Osteoblast (primary cell): ENCODE data around the gene LLGL1. TPM values are rescaled to one million over a fixed set of nuclear protein-coding genes. Genes with fewer than 3 reads are reported as not detected.

ENCODE experiments used
- DNase-seq: peaks from one replicate; pipeline ENCODE4 v3.0.0; 2011; ENCODE audit warnings: low spot score, mixed read lengths; ENCODE audit not compliant: insufficient read length; ENCODE audit errors: missing footprints
- H2AFZ ChIP-seq: 2 replicates; pipeline ENCODE4 v1.6.0; 2011; ENCODE audit warnings: mild to moderate bottlenecking, low read length
- H3K27ac ChIP-seq: 2 replicates; pipeline ENCODE4 v1.5.1; 2011; ENCODE audit warnings: mild to moderate bottlenecking, low read depth, low read length, moderate library complexity
- H3K27me3 ChIP-seq: 2 replicates; pipeline ENCODE4 v1.6.0; 2012; ENCODE audit warnings: mild to moderate bottlenecking, control low read depth, inconsistent platforms, low read length, moderate library complexity; ENCODE audit not compliant: insufficient read depth
- H3K36me3 ChIP-seq: 2 replicates; pipeline ENCODE4 v1.5.1; 2011; ENCODE audit warnings: mild to moderate bottlenecking, low read length, control low read depth, moderate library complexity; ENCODE audit not compliant: insufficient read depth
- H3K4me1 ChIP-seq: 2 replicates; pipeline ENCODE4 v1.5.1; 2011; ENCODE audit warnings: mild to moderate bottlenecking, low read length, control low read depth, moderate library complexity; ENCODE audit not compliant: insufficient read depth
- H3K4me2 ChIP-seq: 2 replicates; pipeline ENCODE4 v1.6.0; 2011; ENCODE audit warnings: mild to moderate bottlenecking, low read length; ENCODE audit not compliant: insufficient read depth
- H3K4me3 ChIP-seq: fragments of 200-600 bp; sonication (generic); 3 replicates; pipeline ENCODE4 v1.5.1; 2012; ENCODE audit warnings: mild to moderate bottlenecking, low read length, inconsistent platforms; ENCODE audit not compliant: insufficient read depth
- H3K79me2 ChIP-seq: 2 replicates; pipeline ENCODE4 v1.6.0; 2012; ENCODE audit warnings: mild to moderate bottlenecking, low read length, control low read depth, inconsistent platforms; ENCODE audit not compliant: insufficient read depth
- H3K9me3 ChIP-seq: 2 replicates; pipeline ENCODE4 v1.5.1; 2011; ENCODE audit warnings: low read depth, low read length, control low read depth
- H4K20me1 ChIP-seq: 2 replicates; pipeline ENCODE4 v1.6.0; 2012; ENCODE audit warnings: mild to moderate bottlenecking, low read length, control low read depth; ENCODE audit not compliant: insufficient read depth
- CTCF ChIP-seq: IDR thresholded peaks from 2 replicates; pipeline ENCODE4 v1.5.1; 2011; ENCODE audit warnings: mild to moderate bottlenecking, low read depth, low read length, moderate library complexity; ENCODE audit errors: extremely low read depth
- total RNA-seq: library from RNA; depleted of rRNA; stranded (reverse); fragments of >200 nt; gene quantifications from 2 replicates; pipeline ENCODE4 v1.2.3, GENCODE V29; 2012

Gene LLGL1
- total RNA-seq, 1 donor: 50.3 TPM

GRCh38 chr17:18185832-18186626 is 39.4 kb upstream of the LLGL1 start:
- DNase-seq: peak; percentile 79
- Histone ChIP-seq H3K27me3 (no peaks in the 10 kb centered on the region), H3K4me3 (peak overlapping the region; percentile 91), H2AFZ (no peak overlapping the region), H3K79me2 (peaks cover 73% of the 10 kb centered on the region), H3K27ac (peak overlapping the region; percentile 87), H3K9me3 (no peaks in the 10 kb centered on the region), H3K36me3 (peaks cover 6% of the 10 kb centered on the region), H4K20me1 (peaks cover 68% of the 10 kb centered on the region), H3K4me2 (peak overlapping the region; percentile 99), H3K4me1 (peaks cover 69% of the 10 kb centered on the region)
- no peak for TF ChIP-seq CTCF

- Histone ChIP-seq H2AFZ (no peak overlapping the region), H3K4me1 (peaks cover 69% of the 10 kb centered on the region), H3K4me2 (peak overlapping the region; percentile 99), H3K9me3 (no peaks in the 10 kb centered on the region), H3K27me3 (no peaks in the 10 kb centered on the region), H3K36me3 (peaks cover 6% of the 10 kb centered on the region), H3K79me2 (peaks cover 79% of the 10 kb centered on the region), H3K4me3 (peak overlapping the region; percentile 91), H3K27ac (peak overlapping the region; percentile 87), H4K20me1 (peaks cover 73% of the 10 kb centered on the region)
- no peak for TF ChIP-seq CTCF
- peak; percentile 58 for DNase-seq
Measured at GRCh38 chr17:18186627-18186982, 38.8 kb upstream of the LLGL1 start.

- no peak for TF ChIP-seq CTCF
- peaks cover 6% of the 10 kb centered on the region for H3K36me3 ChIP-seq
- no peak overlapping the region for H2AFZ ChIP-seq
- H4K20me1 ChIP-seq: peaks cover 80% of the 10 kb centered on the region
- H3K4me3 ChIP-seq: peak overlapping the region; percentile 91
- H3K9me3 ChIP-seq: no peaks in the 10 kb centered on the region
- peaks cover 63% of the 10 kb centered on the region for H3K4me1 ChIP-seq
- peak overlapping the region; percentile 87 for H3K27ac ChIP-seq
- DNase-seq: no peak
- peaks cover 85% of the 10 kb centered on the region for H3K79me2 ChIP-seq
- H3K4me2 ChIP-seq: peak overlapping the region; percentile 99
- H3K27me3 ChIP-seq: no peaks in the 10 kb centered on the region
Measured at GRCh38 chr17:18187226-18187625, 38.2 kb upstream of the LLGL1 start.
